HG03060 (cell line): Measurements from ENCODE around the gene B3GLCT.
"Not testable (repeated sequence)": the region's sequence is repeated elsewhere in the genome, so short reads cannot be mapped to it uniquely, and the experiment has no call there.

Experiments used
- ATAC-seq: cut with Tn5 transposase; IDR thresholded peaks from one replicate; pipeline ENCODE4 v1.9.1; 2021; ENCODE audit warnings: low read depth, moderate number of reproducible peaks; ENCODE audit not compliant: unreplicated experiment

The B3GLCT gene

DNA sequence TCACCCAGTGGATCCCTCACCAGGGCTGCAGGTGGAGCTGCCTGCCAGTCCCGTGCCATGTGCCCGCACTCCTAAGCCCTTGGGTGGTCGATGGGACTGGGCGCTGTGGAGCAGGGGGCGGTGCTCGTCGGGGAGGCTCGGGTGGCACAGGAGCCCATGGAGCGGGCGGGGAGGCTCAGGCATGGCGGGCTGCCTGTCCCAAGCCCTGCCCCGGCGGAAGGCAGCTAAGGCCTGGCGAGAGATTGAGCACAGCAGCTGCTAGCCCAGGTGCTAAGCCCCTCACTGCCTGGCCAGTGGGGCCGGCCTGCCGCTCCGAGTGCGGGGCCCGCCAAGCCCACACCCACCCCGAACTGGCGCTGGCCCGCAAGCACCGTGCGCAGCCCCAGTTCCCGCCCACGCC, 16.8 kb upstream of the B3GLCT start:
- no peak for ATAC-seq

DNA sequence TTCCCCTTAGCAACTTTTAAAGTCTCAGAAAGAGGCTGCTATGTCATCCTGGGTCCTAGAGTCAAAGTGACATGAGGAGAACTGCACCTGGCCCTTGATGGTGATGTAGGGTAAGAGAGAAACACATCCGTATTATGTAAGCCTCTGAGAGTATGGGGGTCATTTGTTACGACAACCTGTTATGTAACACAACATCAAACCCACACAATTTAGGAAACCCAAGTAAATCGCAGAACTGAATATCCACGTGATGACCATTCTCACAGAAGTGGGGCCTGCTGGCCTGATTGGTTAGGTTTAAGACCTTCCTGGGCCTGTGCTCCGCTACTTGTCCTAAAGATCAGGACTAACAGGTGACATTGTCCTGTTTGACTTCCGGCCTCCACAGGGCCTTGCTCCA, 15.3 kb upstream of the B3GLCT start:
- ATAC-seq = no peak

GRCh38 chr13:31184981-31185645, 14.7 kb upstream of the B3GLCT start:
- ATAC-seq = no peak

DNA sequence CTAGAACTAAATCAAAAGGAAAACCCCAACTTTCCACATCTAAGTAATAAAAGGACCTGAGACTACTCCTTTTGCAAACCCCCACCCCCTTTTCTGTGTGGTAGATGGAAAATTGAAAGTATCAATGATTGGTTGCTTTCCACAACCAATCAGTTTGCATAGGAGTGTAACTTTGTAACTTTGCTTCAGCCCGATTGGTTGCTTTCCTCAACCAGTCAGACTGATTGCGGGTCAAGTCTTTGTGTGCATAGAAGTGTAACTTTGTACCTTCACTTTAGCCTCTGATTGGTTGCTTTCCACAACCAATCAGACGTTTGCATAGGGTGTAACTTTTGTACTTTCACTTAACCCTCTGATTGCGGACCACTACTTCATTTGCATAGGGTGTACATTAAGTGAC, 8.0 kb upstream of the B3GLCT start:
- ATAC-seq = no peak

DNA sequence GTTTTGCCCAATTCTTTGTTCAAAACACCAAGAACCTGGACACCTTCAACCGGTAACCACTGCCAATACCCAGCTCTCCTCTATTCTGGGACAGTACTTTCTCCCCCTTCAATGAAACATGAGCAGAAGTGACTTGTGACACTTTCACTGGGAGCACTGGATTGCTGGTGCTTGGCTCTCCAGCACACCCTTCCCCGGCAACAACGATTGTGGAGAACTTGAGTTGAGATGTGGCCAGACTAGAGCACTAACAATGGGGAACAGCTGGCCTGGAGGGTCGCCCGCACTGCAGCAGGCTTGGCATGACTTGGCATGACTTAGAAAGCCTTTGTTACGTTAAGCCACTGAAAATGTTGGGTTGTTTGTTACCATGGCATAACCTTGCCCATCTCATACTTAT, 7.5 kb upstream of the B3GLCT start:
- no peak for ATAC-seq

DNA sequence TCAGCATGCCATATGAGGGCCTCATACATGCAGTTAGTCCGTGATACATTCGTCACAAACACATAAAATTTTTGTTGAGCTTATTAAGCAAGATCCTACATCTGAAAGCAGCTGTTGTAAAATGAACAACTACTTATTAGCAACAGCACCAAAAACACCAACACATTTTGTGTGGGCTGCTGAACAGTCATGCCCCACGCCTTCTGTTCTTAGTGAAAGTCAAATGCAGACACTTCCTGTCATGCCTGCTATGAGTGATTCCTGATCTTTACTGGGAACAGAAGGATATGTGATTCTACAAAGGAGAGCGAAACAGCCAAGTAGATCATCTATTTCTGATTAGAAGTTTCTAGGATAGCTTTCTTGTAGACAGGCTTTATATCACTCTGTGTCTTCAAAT, 4.2 kb upstream of the B3GLCT start:
- no peak for ATAC-seq

GRCh38 chr13:31196992-31197391, 2.8 kb upstream of the B3GLCT start:
- ATAC-seq = no peak

DNA sequence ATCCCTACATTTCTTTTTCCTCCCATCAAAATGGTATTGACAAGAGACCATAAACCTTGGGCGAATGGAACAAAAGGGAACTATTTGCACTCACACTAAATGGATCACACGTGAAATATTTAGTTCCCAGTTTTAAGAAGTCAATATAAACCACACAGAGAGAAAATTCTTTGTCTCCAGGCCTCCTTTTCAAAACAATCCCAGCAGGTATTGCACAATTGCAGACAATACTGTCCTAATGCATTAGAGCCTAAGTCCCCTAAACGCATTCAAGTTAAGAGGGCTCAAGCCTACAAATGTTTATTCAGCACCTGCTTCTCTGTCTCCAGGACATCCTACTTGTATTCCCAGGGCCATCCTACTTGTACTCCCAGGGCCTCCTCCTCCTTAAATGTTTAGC, 1.3 kb upstream of the B3GLCT start:
- no peak for ATAC-seq

GRCh38 chr13:31199527-31199848, 287 bp upstream of the B3GLCT start:
- ATAC-seq = no peak

- peak; percentile 6 for ATAC-seq
Measured at GRCh38 chr13:31200637-31200971, 829 bp downstream of the B3GLCT start.

DNA sequence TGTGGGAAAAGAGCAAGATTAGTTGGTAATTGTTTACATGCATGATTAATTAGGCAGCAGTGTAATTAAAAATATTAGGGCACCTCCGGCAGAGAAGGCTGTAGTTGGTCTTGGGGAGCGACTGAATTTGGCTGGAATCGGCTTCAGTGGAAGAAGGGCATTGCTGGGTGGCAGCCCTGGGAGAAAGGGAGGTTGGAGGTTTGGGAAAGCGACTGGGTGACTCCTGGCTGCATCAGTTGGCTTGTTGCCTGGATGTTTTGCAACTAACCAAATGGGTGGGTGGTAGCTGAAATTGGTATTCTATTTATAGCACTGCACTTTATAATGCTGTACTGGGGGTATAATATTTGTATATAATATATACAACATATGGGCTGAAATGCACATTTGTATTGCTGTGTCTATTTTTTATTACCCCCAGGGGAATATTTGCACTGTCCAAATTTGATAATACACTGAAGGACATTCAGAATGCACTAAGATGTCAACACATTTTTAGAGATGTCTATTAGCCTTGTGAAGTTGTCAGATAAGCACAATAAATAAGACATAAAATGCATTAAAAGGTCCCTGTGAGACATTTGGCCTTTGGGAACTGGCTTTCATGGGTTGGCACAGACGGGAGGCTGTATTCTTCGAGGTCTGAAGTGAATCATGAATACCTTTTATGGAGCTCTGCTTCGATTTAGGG, 1.7 kb downstream of the B3GLCT start:
- no peak for ATAC-seq

- ATAC-seq = no peak
Measured at GRCh38 chr13:31204592-31204991, 4.8 kb downstream of the B3GLCT start.

DNA sequence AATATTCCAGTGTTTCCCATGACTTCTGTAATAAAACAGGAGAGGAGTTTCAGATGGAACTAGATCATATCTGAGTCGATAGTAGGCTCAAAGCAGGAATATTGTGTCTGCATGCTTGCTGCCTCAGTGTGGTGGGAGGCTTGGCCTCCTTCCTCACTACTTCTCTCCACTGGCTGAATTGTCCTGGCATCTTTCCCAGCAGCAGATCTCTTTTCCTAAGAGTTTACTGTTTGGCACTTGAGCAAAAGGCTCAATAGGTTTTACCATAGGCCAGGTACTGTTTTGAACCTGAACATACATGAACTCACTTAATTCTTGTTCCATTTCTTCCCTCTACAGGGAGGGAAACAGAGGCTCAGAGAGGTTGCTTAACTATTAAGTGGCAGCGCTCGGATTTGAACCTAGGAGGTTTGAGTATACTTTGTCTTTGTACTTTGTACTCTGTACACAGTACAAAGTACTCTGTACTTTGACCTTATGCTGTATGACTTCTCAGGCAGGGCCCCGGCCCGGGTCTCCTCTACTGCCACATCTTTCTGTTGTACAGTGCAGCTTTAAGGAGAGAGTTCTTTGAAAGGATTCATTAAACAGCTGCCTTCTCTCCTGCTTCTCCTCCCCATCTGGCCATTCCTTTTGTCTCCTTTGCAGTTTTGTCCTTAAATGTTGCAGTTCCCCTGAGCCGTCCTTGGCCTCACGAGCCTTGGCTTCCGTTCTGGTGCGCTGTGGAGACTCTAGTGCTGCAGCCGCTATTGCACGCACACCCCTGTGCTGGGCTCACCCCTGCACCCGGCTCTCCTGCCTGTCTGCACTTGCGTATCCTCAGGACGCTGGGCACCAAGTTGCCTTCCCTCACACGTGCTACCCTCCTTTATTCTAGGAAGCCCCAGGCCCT, 8.1 kb downstream of the B3GLCT start:
- no peak for ATAC-seq

- ATAC-seq = no peak
Measured at GRCh38 chr13:31208559-31209122, 8.9 kb downstream of the B3GLCT start.

DNA sequence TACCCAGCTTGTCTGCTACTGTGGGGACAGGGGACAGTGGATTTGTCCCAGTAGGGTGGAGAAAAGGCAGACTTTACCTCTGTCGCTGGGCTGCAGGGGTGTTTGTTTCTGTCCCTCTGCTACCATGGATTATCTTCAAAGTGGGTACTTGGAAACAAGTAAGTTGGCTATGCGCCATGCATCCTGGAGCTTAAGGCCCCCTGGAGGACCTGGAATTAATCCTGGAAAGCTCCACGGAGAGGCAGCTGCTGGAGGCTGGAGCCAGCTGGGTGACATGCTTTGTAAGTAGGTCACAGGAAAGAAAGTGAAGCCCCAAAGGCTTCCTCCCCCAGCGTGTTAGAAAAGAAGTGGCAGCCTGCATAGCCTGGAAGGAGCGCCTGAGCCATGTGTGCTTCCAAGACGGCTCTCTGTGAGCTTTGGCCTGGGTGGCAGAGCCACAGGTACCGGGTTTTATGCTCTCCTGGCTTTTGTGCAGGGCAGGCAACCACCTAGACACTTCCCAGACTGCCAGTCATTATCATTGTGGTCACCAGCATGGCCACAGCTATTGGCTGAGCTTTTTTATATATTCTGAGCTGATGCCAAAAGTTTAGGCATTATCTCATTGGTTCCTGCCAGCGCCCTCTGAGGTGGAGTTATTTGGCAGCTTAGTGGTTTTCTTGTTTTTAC, 9.5 kb downstream of the B3GLCT start:
- ATAC-seq = no peak

DNA sequence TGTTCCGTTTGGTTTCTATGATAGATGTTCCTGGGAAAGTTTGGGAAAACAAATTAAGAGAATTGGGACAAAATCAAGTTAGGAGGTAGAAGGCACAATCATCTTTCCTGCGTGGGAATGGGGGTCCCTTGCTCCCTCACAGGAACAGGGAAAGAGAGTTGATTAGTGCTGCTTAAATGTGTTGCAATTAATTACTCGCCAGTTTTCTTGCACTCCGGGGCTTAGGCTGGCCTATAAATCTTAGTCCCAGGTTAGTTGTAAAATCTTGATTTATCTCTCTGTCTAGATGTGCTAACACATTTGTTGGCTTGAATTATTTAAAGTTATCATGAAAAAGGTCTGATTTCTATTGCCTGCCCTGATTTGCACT, 10.1 kb downstream of the B3GLCT start:
- no peak for ATAC-seq

- no peak for ATAC-seq
Measured at GRCh38 chr13:31213651-31214289, 14.0 kb downstream of the B3GLCT start.

GRCh38 chr13:31214435-31214834, 14.7 kb downstream of the B3GLCT start:
- no peak for ATAC-seq

DNA sequence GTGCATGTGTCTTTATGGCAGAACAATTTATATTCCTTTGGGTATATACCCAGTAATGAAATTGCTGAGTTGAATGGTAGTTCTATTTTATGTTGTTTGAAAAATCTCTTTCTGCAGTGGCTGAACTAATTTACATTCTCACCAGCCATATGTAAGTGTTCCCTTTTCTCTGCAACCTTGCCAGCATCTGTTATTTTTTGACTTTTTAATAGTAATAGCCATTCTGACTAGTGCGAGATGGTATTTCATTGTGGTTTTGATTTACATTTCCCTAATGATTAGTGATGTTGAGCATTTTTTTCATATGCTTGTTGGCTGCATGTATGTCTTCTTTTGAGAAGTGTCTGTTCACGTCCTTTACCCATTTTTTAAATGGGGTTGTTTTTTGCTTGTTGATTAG, 17.1 kb downstream of the B3GLCT start:
- not testable (repeated sequence) for ATAC-seq

- ATAC-seq = no peak
Measured at GRCh38 chr13:31219909-31220598, 20.3 kb downstream of the B3GLCT start.
